ENCODE measurements around the gene KIAA0825.

The KIAA0825 gene

GRCh38 chr5:94276751-94277150 lies 341.7 kb downstream of the KIAA0825 start:
- POLR2A ChIA-PET, result interaction anchor here (0.7 kb wide), 1 partner anchor 615 kb away, joined by 3 read pairs; no protein-coding TSS in a partner anchor
- DNase-seq (ENCODE audit: extremely low spot score), result no peak

GRCh38 chr5:94276048-94276447 lies 342.4 kb downstream of the KIAA0825 start:
- DNase-seq (ENCODE audit: extremely low spot score), result no peak
- POLR2A ChIA-PET, result interaction anchor here (0.7 kb wide), 1 partner anchor 614 kb away, joined by 3 read pairs; no protein-coding TSS in a partner anchor
- CTCF ChIA-PET, result no interaction called here
- TF ChIP-seq FOXK2 (IDR thresholded peaks at IDR 0.05), result no peak
- TF ChIP-seq FOXM1 (IDR thresholded peaks at IDR 0.05; ENCODE audit: borderline replicate concordance), result no peak
- no peak for TF ChIP-seq ZNF384 (IDR thresholded peaks at IDR 0.05)
- TF ChIP-seq SUZ12 (IDR thresholded peaks at IDR 0.05), result no peak
- no peak for TF ChIP-seq PKNOX1 (IDR thresholded peaks at IDR 0.05)
- no peak for TF ChIP-seq HDGF (IDR thresholded peaks at IDR 0.05; ENCODE audit: borderline replicate concordance)
- TF ChIP-seq SP1 (IDR thresholded peaks at IDR 0.05), result no peak
- no peak for TF ChIP-seq TARDBP (IDR thresholded peaks at IDR 0.05)
- no peak for TF ChIP-seq ARNT (IDR thresholded peaks at IDR 0.05)
- TF ChIP-seq FOXA1 (IDR thresholded peaks at IDR 0.05), result no peak
- no peak for TF ChIP-seq CTBP1 (IDR thresholded peaks at IDR 0.05; ENCODE audit: borderline replicate concordance)
- no peak for TF ChIP-seq NFRKB (IDR thresholded peaks at IDR 0.05)
- TF ChIP-seq LEF1 (IDR thresholded peaks at IDR 0.05; ENCODE audit: borderline replicate concordance), result no peak
- TF ChIP-seq ELF4 (IDR thresholded peaks at IDR 0.05), result no peak
- no peak for TF ChIP-seq BHLHE40 (IDR thresholded peaks at IDR 0.05; ENCODE audit: borderline replicate concordance)
- TF ChIP-seq L3MBTL2 (conservative IDR thresholded peaks at IDR 0.05), result no peak

More at GRCh38 chr5:94276751-94277150, 341.7 kb downstream of the KIAA0825 start:
- CTCF ChIA-PET, result no interaction called here
- no peak for TF ChIP-seq TARDBP (IDR thresholded peaks at IDR 0.05)
- TF ChIP-seq HDGF (IDR thresholded peaks at IDR 0.05; ENCODE audit: borderline replicate concordance), result no peak
- TF ChIP-seq NFRKB (IDR thresholded peaks at IDR 0.05), result no peak
- no peak for TF ChIP-seq CTBP1 (IDR thresholded peaks at IDR 0.05; ENCODE audit: borderline replicate concordance)
- TF ChIP-seq PKNOX1 (IDR thresholded peaks at IDR 0.05), result no peak
- TF ChIP-seq ELF4 (IDR thresholded peaks at IDR 0.05), result no peak
- no peak for TF ChIP-seq BHLHE40 (IDR thresholded peaks at IDR 0.05; ENCODE audit: borderline replicate concordance)
- TF ChIP-seq FOXM1 (IDR thresholded peaks at IDR 0.05; ENCODE audit: borderline replicate concordance), result no peak

- ChIA-PET CTCF (no interaction called here), POLR2A (no interaction called here)
- no peak for TF ChIP-seq SP1 (IDR thresholded peaks at IDR 0.05)
- no peak for DNase-seq (ENCODE audit: extremely low spot score)
Measured at GRCh38 chr5:94274707-94275106, 343.7 kb downstream of the KIAA0825 start.

GRCh38 chr5:94268226-94268625 lies 350.2 kb downstream of the KIAA0825 start:
- CTCF ChIA-PET, result no interaction called here
- POLR2A ChIA-PET, result no interaction called here
- DNase-seq (ENCODE audit: extremely low spot score), result no peak
- TF ChIP-seq LEF1 (IDR thresholded peaks at IDR 0.05; ENCODE audit: borderline replicate concordance) (no peak), NFRKB (IDR thresholded peaks at IDR 0.05) (no peak), BHLHE40 (IDR thresholded peaks at IDR 0.05; ENCODE audit: borderline replicate concordance) (no peak), ARNT (IDR thresholded peaks at IDR 0.05) (no peak), TARDBP (IDR thresholded peaks at IDR 0.05) (no peak), HDGF (IDR thresholded peaks at IDR 0.05; ENCODE audit: borderline replicate concordance) (no peak), L3MBTL2 (conservative IDR thresholded peaks at IDR 0.05) (no peak), SP1 (IDR thresholded peaks at IDR 0.05) (no peak), CTBP1 (IDR thresholded peaks at IDR 0.05; ENCODE audit: borderline replicate concordance) (no peak), FOXA1 (IDR thresholded peaks at IDR 0.05) (no peak), FOXM1 (IDR thresholded peaks at IDR 0.05; ENCODE audit: borderline replicate concordance) (no peak), SUZ12 (IDR thresholded peaks at IDR 0.05) (no peak), ELF4 (IDR thresholded peaks at IDR 0.05) (no peak), ZNF384 (IDR thresholded peaks at IDR 0.05) (no peak), PKNOX1 (IDR thresholded peaks at IDR 0.05) (no peak), FOXK2 (IDR thresholded peaks at IDR 0.05) (no peak)

- no peak for DNase-seq (ENCODE audit: extremely low spot score)
- POLR2A ChIA-PET, result no interaction called here
- CTCF ChIA-PET, result no interaction called here
- no peak for TF ChIP-seq LEF1 (IDR thresholded peaks at IDR 0.05; ENCODE audit: borderline replicate concordance)
- no peak for TF ChIP-seq BHLHE40 (IDR thresholded peaks at IDR 0.05; ENCODE audit: borderline replicate concordance)
- TF ChIP-seq L3MBTL2 (conservative IDR thresholded peaks at IDR 0.05), result no peak
- TF ChIP-seq PKNOX1 (IDR thresholded peaks at IDR 0.05), result no peak
- no peak for TF ChIP-seq TARDBP (IDR thresholded peaks at IDR 0.05)
- TF ChIP-seq ZNF384 (IDR thresholded peaks at IDR 0.05), result no peak
- no peak for TF ChIP-seq SP1 (IDR thresholded peaks at IDR 0.05)
- no peak for TF ChIP-seq ELF4 (IDR thresholded peaks at IDR 0.05)
Measured at GRCh38 chr5:94267350-94267899, 351.0 kb downstream of the KIAA0825 start.

- POLR2A ChIA-PET, result no interaction called here
- CTCF ChIA-PET, result no interaction called here
- DNase-seq (ENCODE audit: extremely low spot score), result no peak
- TF ChIP-seq L3MBTL2 (conservative IDR thresholded peaks at IDR 0.05) (no peak), ELF4 (IDR thresholded peaks at IDR 0.05) (no peak), SP1 (IDR thresholded peaks at IDR 0.05) (no peak), FOXM1 (IDR thresholded peaks at IDR 0.05; ENCODE audit: borderline replicate concordance) (no peak), CTBP1 (IDR thresholded peaks at IDR 0.05; ENCODE audit: borderline replicate concordance) (no peak), BHLHE40 (IDR thresholded peaks at IDR 0.05; ENCODE audit: borderline replicate concordance) (no peak), TARDBP (IDR thresholded peaks at IDR 0.05) (no peak), FOXA1 (IDR thresholded peaks at IDR 0.05) (no peak), ARNT (IDR thresholded peaks at IDR 0.05) (no peak), FOXK2 (IDR thresholded peaks at IDR 0.05) (no peak), SUZ12 (IDR thresholded peaks at IDR 0.05) (no peak), LEF1 (IDR thresholded peaks at IDR 0.05; ENCODE audit: borderline replicate concordance) (no peak), PKNOX1 (IDR thresholded peaks at IDR 0.05) (no peak), NFRKB (IDR thresholded peaks at IDR 0.05) (no peak), ZNF384 (IDR thresholded peaks at IDR 0.05) (no peak), HDGF (IDR thresholded peaks at IDR 0.05; ENCODE audit: borderline replicate concordance) (no peak)
Measured at GRCh38 chr5:94266170-94266569, 352.2 kb downstream of the KIAA0825 start.
